ENCODE measurements around the gene EMILIN3. TPM values are rescaled to one million over a fixed set of nuclear protein-coding genes. Genes with fewer than 3 reads are reported as not detected.

Gene EMILIN3
- total RNA-seq, 1 experiment from 2014 or later = not detected

DNA sequence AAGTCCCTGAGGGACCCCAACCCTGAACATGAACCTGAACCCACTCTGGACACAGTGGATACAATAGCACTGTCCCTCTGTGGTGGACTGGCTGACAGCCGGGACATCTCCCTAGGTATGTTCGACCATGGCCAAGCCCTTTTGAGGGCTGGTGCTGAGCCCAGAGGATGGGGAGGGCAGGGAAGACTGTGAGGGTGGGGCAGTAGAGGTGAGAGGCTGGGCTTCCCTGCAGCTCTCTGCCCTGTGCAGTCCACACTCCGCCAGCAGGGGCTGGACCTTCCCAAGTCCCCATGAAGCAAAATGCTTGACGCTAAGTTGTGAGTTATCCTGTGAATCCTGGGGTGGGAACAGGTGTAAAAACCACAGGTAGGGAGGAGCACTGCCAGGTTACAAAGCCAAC lies 14.5 kb downstream of the EMILIN3 start:
- H3K9me2 ChIP-seq (replicated peaks; ENCODE audit: insufficient read depth, low read length) = no peaks in the 10 kb centered on the region
- H4K20me1 ChIP-seq (ENCODE audit: insufficient read depth, low read depth, low read length) = no peaks in the 10 kb centered on the region
- H3K27ac ChIP-seq (ENCODE audit: low read length) = no peak overlapping the region
- H3K4me2 ChIP-seq (ENCODE audit: low read depth, low read length, poor library complexity, severe bottlenecking) = no peak overlapping the region
- H3K79me2 ChIP-seq (ENCODE audit: low read length) = no peaks in the 10 kb centered on the region
- H3K4me1 ChIP-seq (ENCODE audit: low read length) = no peaks in the 10 kb centered on the region
- H3K9ac ChIP-seq (ENCODE audit: low read length) = no peak overlapping the region
- H3K27me3 ChIP-seq (ENCODE audit: low read length) = no peaks in the 10 kb centered on the region
- H3K9me3 ChIP-seq (ENCODE audit: low read length) = no peaks in the 10 kb centered on the region
- DNase-seq = no peak
- H3K36me3 ChIP-seq (ENCODE audit: insufficient read depth, low read length) = no peaks in the 10 kb centered on the region
- H2AFZ ChIP-seq (ENCODE audit: low read length) = no peak overlapping the region
- H3K4me3 ChIP-seq (ENCODE audit: low read length) = no peak overlapping the region

GRCh38 chr20:41350408-41350962 lies 16.1 kb downstream of the EMILIN3 start:
- no peak for DNase-seq
- Histone ChIP-seq H3K36me3 (ENCODE audit: insufficient read depth, low read length) (no peaks in the 10 kb centered on the region), H3K4me1 (ENCODE audit: low read length) (no peaks in the 10 kb centered on the region), H3K9me3 (ENCODE audit: low read length) (no peaks in the 10 kb centered on the region), H4K20me1 (ENCODE audit: insufficient read depth, low read depth, low read length) (no peaks in the 10 kb centered on the region), H3K4me3 (ENCODE audit: low read length) (no peak overlapping the region; the same call in 1 of the 2 replicates), H3K27ac (ENCODE audit: low read length) (no peak overlapping the region), H3K4me2 (ENCODE audit: low read depth, low read length, poor library complexity, severe bottlenecking) (no peak overlapping the region), H3K9ac (ENCODE audit: low read length) (no peak overlapping the region), H3K79me2 (ENCODE audit: low read length) (no peaks in the 10 kb centered on the region), H3K27me3 (ENCODE audit: low read length) (no peaks in the 10 kb centered on the region), H2AFZ (ENCODE audit: low read length) (peak overlapping the region; percentile 8; the same call in 1 of the 2 replicates), H3K9me2 (replicated peaks; ENCODE audit: insufficient read depth, low read length) (no peaks in the 10 kb centered on the region)

GRCh38 chr20:41349943-41350342 lies 16.7 kb downstream of the EMILIN3 start:
- DNase-seq = no peak
- Histone ChIP-seq H3K36me3 (ENCODE audit: insufficient read depth, low read length) (no peaks in the 10 kb centered on the region), H3K9me3 (ENCODE audit: low read length) (no peaks in the 10 kb centered on the region), H3K4me1 (ENCODE audit: low read length) (no peaks in the 10 kb centered on the region), H3K4me3 (ENCODE audit: low read length) (no peak overlapping the region), H2AFZ (ENCODE audit: low read length) (no peak overlapping the region), H3K79me2 (ENCODE audit: low read length) (no peaks in the 10 kb centered on the region), H3K9ac (ENCODE audit: low read length) (no peak overlapping the region), H3K4me2 (ENCODE audit: low read depth, low read length, poor library complexity, severe bottlenecking) (no peak overlapping the region), H3K27ac (ENCODE audit: low read length) (no peak overlapping the region), H4K20me1 (ENCODE audit: insufficient read depth, low read depth, low read length) (no peaks in the 10 kb centered on the region), H3K9me2 (replicated peaks; ENCODE audit: insufficient read depth, low read length) (no peaks in the 10 kb centered on the region), H3K27me3 (ENCODE audit: low read length) (no peaks in the 10 kb centered on the region)

DNA sequence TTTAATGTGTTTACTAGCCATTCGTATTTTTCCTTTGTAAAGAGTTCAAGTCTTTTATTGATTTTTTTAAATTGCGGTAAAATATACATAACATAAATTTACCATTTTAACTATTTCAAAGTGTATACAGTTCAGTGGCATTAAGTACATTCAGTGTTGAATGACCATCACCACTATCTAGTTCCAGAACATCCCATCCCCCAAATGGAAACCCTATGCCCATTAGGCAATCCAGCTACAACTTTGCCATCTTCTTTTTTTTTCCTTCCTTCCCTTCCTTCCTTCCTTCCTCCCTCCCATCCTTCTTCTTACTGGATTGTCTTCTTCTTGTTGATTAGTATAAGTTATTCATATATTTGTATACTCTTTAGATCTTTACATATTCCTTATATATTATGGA lies 17.4 kb downstream of the EMILIN3 start:
- DNase-seq = no peak

GRCh38 chr20:41348430-41349172 lies 18.0 kb downstream of the EMILIN3 start:
- Histone ChIP-seq H3K4me2 (ENCODE audit: low read depth, low read length, poor library complexity, severe bottlenecking) (no peak overlapping the region), H3K9ac (ENCODE audit: low read length) (no peak overlapping the region), H3K4me3 (ENCODE audit: low read length) (no peak overlapping the region), H3K27me3 (ENCODE audit: low read length) (no peaks in the 10 kb centered on the region), H3K9me2 (replicated peaks; ENCODE audit: insufficient read depth, low read length) (no peaks in the 10 kb centered on the region), H3K79me2 (ENCODE audit: low read length) (no peaks in the 10 kb centered on the region), H4K20me1 (ENCODE audit: insufficient read depth, low read depth, low read length) (no peaks in the 10 kb centered on the region), H3K4me1 (ENCODE audit: low read length) (no peaks in the 10 kb centered on the region), H2AFZ (ENCODE audit: low read length) (no peak overlapping the region), H3K27ac (ENCODE audit: low read length) (no peak overlapping the region), H3K9me3 (ENCODE audit: low read length) (no peaks in the 10 kb centered on the region), H3K36me3 (ENCODE audit: insufficient read depth, low read length) (no peaks in the 10 kb centered on the region)
- DNase-seq = no peak

More for the DNA sequence above, 17.4 kb downstream of the EMILIN3 start:
- H3K27me3 ChIP-seq (ENCODE audit: low read length) = no peaks in the 10 kb centered on the region
- no peaks in the 10 kb centered on the region for H3K36me3 ChIP-seq (ENCODE audit: insufficient read depth, low read length)
- H2AFZ ChIP-seq (ENCODE audit: low read length) = no peak overlapping the region
- no peak overlapping the region for H3K27ac ChIP-seq (ENCODE audit: low read length)
- no peaks in the 10 kb centered on the region for H4K20me1 ChIP-seq (ENCODE audit: insufficient read depth, low read depth, low read length)
- H3K4me1 ChIP-seq (ENCODE audit: low read length) = no peaks in the 10 kb centered on the region
- no peak overlapping the region for H3K4me2 ChIP-seq (ENCODE audit: low read depth, low read length, poor library complexity, severe bottlenecking)
- H3K4me3 ChIP-seq (ENCODE audit: low read length) = no peak overlapping the region
- H3K9me2 ChIP-seq (replicated peaks; ENCODE audit: insufficient read depth, low read length) = no peaks in the 10 kb centered on the region
- no peaks in the 10 kb centered on the region for H3K9me3 ChIP-seq (ENCODE audit: low read length)
- H3K9ac ChIP-seq (ENCODE audit: low read length) = no peak overlapping the region
- no peaks in the 10 kb centered on the region for H3K79me2 ChIP-seq (ENCODE audit: low read length)

GRCh38 chr20:41347523-41348429 lies 18.8 kb downstream of the EMILIN3 start:
- Histone ChIP-seq H3K27ac (ENCODE audit: low read length) (no peak overlapping the region), H3K9ac (ENCODE audit: low read length) (no peak overlapping the region), H3K4me2 (ENCODE audit: low read depth, low read length, poor library complexity, severe bottlenecking) (no peak overlapping the region), H3K4me3 (ENCODE audit: low read length) (no peak overlapping the region), H3K36me3 (ENCODE audit: insufficient read depth, low read length) (no peaks in the 10 kb centered on the region), H4K20me1 (ENCODE audit: insufficient read depth, low read depth, low read length) (no peaks in the 10 kb centered on the region), H2AFZ (ENCODE audit: low read length) (no peak overlapping the region), H3K4me1 (ENCODE audit: low read length) (no peaks in the 10 kb centered on the region), H3K9me3 (ENCODE audit: low read length) (no peaks in the 10 kb centered on the region), H3K27me3 (ENCODE audit: low read length) (no peaks in the 10 kb centered on the region), H3K9me2 (replicated peaks; ENCODE audit: insufficient read depth, low read length) (no peaks in the 10 kb centered on the region), H3K79me2 (ENCODE audit: low read length) (no peaks in the 10 kb centered on the region)
- no peak for DNase-seq

- Histone ChIP-seq H3K27ac (ENCODE audit: low read length) (no peak overlapping the region), H4K20me1 (ENCODE audit: insufficient read depth, low read depth, low read length) (no peaks in the 10 kb centered on the region), H3K79me2 (ENCODE audit: low read length) (no peaks in the 10 kb centered on the region), H3K9ac (ENCODE audit: low read length) (no peak overlapping the region), H3K27me3 (ENCODE audit: low read length) (no peaks in the 10 kb centered on the region), H3K4me3 (ENCODE audit: low read length) (no peak overlapping the region), H3K9me3 (ENCODE audit: low read length) (no peaks in the 10 kb centered on the region), H3K9me2 (replicated peaks; ENCODE audit: insufficient read depth, low read length) (no peaks in the 10 kb centered on the region), H3K4me2 (ENCODE audit: low read depth, low read length, poor library complexity, severe bottlenecking) (no peak overlapping the region), H3K36me3 (ENCODE audit: insufficient read depth, low read length) (no peaks in the 10 kb centered on the region), H2AFZ (ENCODE audit: low read length) (no peak overlapping the region), H3K4me1 (ENCODE audit: low read length) (no peaks in the 10 kb centered on the region)
- no peak for DNase-seq
Measured at GRCh38 chr20:41345729-41346067, 20.9 kb downstream of the EMILIN3 start.
